Activated CD8-positive, alpha-beta memory T cell treated with anti-CD3 and anti-CD28 coated beads for 24 hours (primary cell): ENCODE results near the gene RBMY1D.
"Not testable (repeated sequence)": the region's sequence is repeated elsewhere in the genome, so short reads cannot be mapped to it uniquely, and the experiment has no call there.

ENCODE experiments used
- DNase-seq: peaks from one replicate; pipeline ENCODE4 v3.0.0-alpha.2; 2020

The RBMY1D gene

GRCh38 chrY:21894426-21894825, at the start of gene RBMY1D:
TSS of gene RBMY1D (minus strand) at chrY:21894526. CDS start at chrY:21892513, 2,013 bp downstream.
- not testable (repeated sequence) for DNase-seq

- DNase-seq = not testable (repeated sequence)
Measured at GRCh38 chrY:21917932-21918331, 23.6 kb upstream of the RBMY1D start, which contains the start of gene RBMY1E. TSS of gene RBMY1E (minus strand) at chrY:21918032. CDS start at chrY:21916054, 1,978 bp downstream.

GRCh38 chrY:21869407-21870076, 24.8 kb downstream of the RBMY1D start:
- not testable (repeated sequence) for DNase-seq

GRCh38 chrY:21845481-21845880, 48.8 kb downstream of the RBMY1D start:
- no peak for DNase-seq

GRCh38 chrY:21842090-21842489, 52.2 kb downstream of the RBMY1D start:
- no peak for DNase-seq

GRCh38 chrY:21839489-21839888, 54.8 kb downstream of the RBMY1D start:
- no peak for DNase-seq

GRCh38 chrY:21836343-21836742, 58.0 kb downstream of the RBMY1D start:
- DNase-seq = no peak

- no peak for DNase-seq
Measured at GRCh38 chrY:21835052-21835451, 59.3 kb downstream of the RBMY1D start.
